Panc1 (cell line): Measurements from ENCODE around the gene SFXN2. TPM values are rescaled to one million over a fixed set of nuclear protein-coding genes. Genes with fewer than 3 reads are reported as not detected.
A peak's percentile ranks its signal among the peaks of the same experiment; 100 is the strongest.

Experiments
- ATAC-seq: fragments of 200-7000 bp; cut with Tn5 transposase; 2 replicates; pipeline ENCODE4 v1.9.1; 2020; ENCODE audit warnings: mild to moderate bottlenecking, moderate library complexity
- BruUV-seq: library from RNA; stranded (reverse); fragments of 400-500 nt; replicated peaks from 2 replicates; lab custom pipeline; 2021; lab: Mats Ljungman, UMichigan
- CTCF ChIA-PET: fragments of 300-600 bp; sonication (Branson Sonifier 250); formaldehyde crosslinking; loops from one replicate; lab custom pipeline; 2022; ENCODE audit warnings: antibody characterized with exemption; lab: Charles Lee
- POLR2A ChIA-PET: fragments of 300-600 bp; sonication (Branson Sonifier 250); formaldehyde crosslinking; loops from one replicate; lab custom pipeline; 2022; ENCODE audit warnings: antibody characterized with exemption; lab: Charles Lee
- DNase-seq: peaks from one replicate; pipeline ENCODE4 v3.0.0-alpha.2; 2010; ENCODE audit warnings: low read depth, low spot score
- H3K27ac ChIP-seq: 2 replicates; pipeline ENCODE4 v1.5.1; 2011; ENCODE audit warnings: mild to moderate bottlenecking, low read length, inconsistent platforms
- H3K27me3 ChIP-seq: fragments of 200-500 bp; sonication (Bioruptor generic); 2 replicates; pipeline ENCODE4 v1.6.0; 2014; ENCODE audit warnings: low read length, inconsistent platforms; ENCODE audit not compliant: control insufficient read depth, insufficient read depth
- H3K36me3 ChIP-seq: fragments of 200-500 bp; sonication (Bioruptor generic); 2 replicates; pipeline ENCODE4 v1.5.1; 2014; ENCODE audit warnings: inconsistent platforms, mild to moderate bottlenecking, low read length, moderate library complexity; ENCODE audit not compliant: control insufficient read depth, insufficient read depth
- H3K4me1 ChIP-seq: 2 replicates; pipeline ENCODE4 v1.5.1; 2011; ENCODE audit warnings: inconsistent platforms, mild to moderate bottlenecking, low read length, moderate library complexity; ENCODE audit not compliant: control insufficient read depth, insufficient read depth
- H3K4me3 ChIP-seq, 2 experiments: 2 replicates each; pipeline ENCODE4 v1.5.1; 2011 to 2012; ENCODE audit warnings: low read depth in 2 of 2, low read length in 2 of 2, mild to moderate bottlenecking in 2 of 2, inconsistent platforms in 1 of 2, moderate library complexity in 1 of 2
- H3K9me3 ChIP-seq: fragments of 200-500 bp; sonication (Bioruptor generic); 2 replicates; pipeline ENCODE4 v1.5.1; 2014; ENCODE audit warnings: low read depth, mild to moderate bottlenecking, inconsistent platforms, low read length, moderate library complexity; ENCODE audit not compliant: control insufficient read depth, insufficient read depth
- POLR2AphosphoS5 ChIP-seq: IDR thresholded peaks from 2 replicates; pipeline ENCODE4 v1.6.1; 2012; ENCODE audit warnings: mild to moderate bottlenecking, low read depth, low read length, moderate library complexity
- SIN3A ChIP-seq: IDR thresholded peaks from 2 replicates; pipeline ENCODE4 v1.6.1; 2012; ENCODE audit warnings: low read depth, mild to moderate bottlenecking, low read length, moderate library complexity, borderline replicate concordance; ENCODE audit not compliant: insufficient read depth
- TCF7L2 ChIP-seq: IDR thresholded peaks from 2 replicates; pipeline ENCODE4 v1.6.1; 2011; ENCODE audit warnings: mild to moderate bottlenecking, low read depth, low read length, inconsistent platforms
- in situ Hi-C: cut with HindIII; loops from 2 replicates; pipeline ENCODE4 v1.10.0; 2016; ENCODE audit warnings: low sequenced_read_pairs, low pct_unique_long_range_greater_than_20kb
- intact Hi-C: fragments of 100-400 bp; cut with micrococcal nuclease; formaldehyde crosslinking; loops from one replicate; pipeline ENCODE4 v1.10.0; 2022; ENCODE audit not compliant: unreplicated experiment
- total RNA-seq: library from RNA; stranded (reverse); gene quantifications from one replicate; pipeline ENCODE4 v1.2.1, GENCODE V29; 2021; ENCODE audit not compliant: unreplicated experiment
- TF ChIP-seq, protein P1 (sequence below): fragments of 450-650 bp; IDR thresholded peaks from 2 replicates; pipeline ENCODE4 v1.5.1; 2017; ENCODE audit warnings: mild to moderate bottlenecking
- TF ChIP-seq, protein P2 (sequence below), 2 experiments: IDR thresholded peaks; 2 replicates each; pipeline ENCODE4 v1.6.1; 2011 to 2012; ENCODE audit warnings: low read depth in 2 of 2, control low read depth in 1 of 2, low read length in 1 of 2, mild to moderate bottlenecking in 1 of 2, moderate library complexity in 1 of 2; ENCODE audit not compliant: insufficient read depth in 1 of 2

The SFXN2 gene
- total RNA-seq, 1 experiment from 2014 or later, result 11.6 TPM

DNA sequence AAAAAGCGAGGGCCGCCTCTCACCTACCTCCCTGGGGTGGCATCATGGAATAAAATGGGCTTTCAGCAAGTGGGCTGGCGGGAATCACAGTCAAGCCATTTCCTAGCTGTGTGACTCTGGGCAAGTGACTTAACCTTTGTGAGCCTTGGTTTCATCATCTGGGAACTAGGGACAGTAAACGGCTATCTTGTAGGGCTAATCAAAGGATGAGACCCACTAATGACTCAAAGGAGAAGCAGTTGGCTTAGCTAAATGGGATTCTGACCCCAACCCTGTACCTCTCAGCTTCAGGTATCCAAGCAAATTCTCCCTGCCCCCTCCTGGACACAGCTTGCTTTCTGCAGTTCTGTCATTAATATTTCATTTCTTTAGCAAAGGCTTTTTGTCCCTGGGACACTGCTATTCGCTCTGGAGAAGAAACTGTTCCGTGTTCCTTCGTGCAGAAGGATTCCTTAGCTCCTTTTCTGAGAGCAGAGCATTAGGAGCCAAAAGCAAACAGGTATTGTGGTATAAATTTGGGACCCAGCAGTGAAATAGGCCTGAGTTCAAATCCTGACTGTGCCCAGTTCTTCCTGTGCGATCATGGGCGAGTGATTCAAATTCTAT, 44.3 kb upstream of the SFXN2 start:
- no peak for ATAC-seq
- H3K36me3 ChIP-seq, result no peaks in the 10 kb centered on the region
- H3K27ac ChIP-seq, result no peak overlapping the region
- TF ChIP-seq, protein P1, sequence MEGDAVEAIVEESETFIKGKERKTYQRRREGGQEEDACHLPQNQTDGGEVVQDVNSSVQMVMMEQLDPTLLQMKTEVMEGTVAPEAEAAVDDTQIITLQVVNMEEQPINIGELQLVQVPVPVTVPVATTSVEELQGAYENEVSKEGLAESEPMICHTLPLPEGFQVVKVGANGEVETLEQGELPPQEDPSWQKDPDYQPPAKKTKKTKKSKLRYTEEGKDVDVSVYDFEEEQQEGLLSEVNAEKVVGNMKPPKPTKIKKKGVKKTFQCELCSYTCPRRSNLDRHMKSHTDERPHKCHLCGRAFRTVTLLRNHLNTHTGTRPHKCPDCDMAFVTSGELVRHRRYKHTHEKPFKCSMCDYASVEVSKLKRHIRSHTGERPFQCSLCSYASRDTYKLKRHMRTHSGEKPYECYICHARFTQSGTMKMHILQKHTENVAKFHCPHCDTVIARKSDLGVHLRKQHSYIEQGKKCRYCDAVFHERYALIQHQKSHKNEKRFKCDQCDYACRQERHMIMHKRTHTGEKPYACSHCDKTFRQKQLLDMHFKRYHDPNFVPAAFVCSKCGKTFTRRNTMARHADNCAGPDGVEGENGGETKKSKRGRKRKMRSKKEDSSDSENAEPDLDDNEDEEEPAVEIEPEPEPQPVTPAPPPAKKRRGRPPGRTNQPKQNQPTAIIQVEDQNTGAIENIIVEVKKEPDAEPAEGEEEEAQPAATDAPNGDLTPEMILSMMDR, result peak; percentile 65
- TF ChIP-seq, protein P2, sequence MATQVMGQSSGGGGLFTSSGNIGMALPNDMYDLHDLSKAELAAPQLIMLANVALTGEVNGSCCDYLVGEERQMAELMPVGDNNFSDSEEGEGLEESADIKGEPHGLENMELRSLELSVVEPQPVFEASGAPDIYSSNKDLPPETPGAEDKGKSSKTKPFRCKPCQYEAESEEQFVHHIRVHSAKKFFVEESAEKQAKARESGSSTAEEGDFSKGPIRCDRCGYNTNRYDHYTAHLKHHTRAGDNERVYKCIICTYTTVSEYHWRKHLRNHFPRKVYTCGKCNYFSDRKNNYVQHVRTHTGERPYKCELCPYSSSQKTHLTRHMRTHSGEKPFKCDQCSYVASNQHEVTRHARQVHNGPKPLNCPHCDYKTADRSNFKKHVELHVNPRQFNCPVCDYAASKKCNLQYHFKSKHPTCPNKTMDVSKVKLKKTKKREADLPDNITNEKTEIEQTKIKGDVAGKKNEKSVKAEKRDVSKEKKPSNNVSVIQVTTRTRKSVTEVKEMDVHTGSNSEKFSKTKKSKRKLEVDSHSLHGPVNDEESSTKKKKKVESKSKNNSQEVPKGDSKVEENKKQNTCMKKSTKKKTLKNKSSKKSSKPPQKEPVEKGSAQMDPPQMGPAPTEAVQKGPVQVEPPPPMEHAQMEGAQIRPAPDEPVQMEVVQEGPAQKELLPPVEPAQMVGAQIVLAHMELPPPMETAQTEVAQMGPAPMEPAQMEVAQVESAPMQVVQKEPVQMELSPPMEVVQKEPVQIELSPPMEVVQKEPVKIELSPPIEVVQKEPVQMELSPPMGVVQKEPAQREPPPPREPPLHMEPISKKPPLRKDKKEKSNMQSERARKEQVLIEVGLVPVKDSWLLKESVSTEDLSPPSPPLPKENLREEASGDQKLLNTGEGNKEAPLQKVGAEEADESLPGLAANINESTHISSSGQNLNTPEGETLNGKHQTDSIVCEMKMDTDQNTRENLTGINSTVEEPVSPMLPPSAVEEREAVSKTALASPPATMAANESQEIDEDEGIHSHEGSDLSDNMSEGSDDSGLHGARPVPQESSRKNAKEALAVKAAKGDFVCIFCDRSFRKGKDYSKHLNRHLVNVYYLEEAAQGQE (IDR thresholded peaks at IDR 0.05; ENCODE audit: insufficient read depth in 1 of 2, low read depth in 2 of 2, low read length in 1 of 2), result no peak
- H3K27me3 ChIP-seq, result no peaks in the 10 kb centered on the region
- BruUV-seq, result no TSS peak
- H3K4me3 ChIP-seq, result no peak overlapping the region
- intact Hi-C loops (no loop called here), in situ Hi-C loops (no loop called here)
- DNase-seq, result no peak
- CTCF ChIA-PET, result interaction anchor here (1.0 to 1.6 kb wide), 2 partner anchors 8 to 9 kb away, joined by 3 to 4 read pairs; no protein-coding TSS in a partner anchor
- H3K9me3 ChIP-seq, result no peaks in the 10 kb centered on the region
- H3K4me1 ChIP-seq, result peaks cover 4% of the 10 kb centered on the region; the same call in 1 of the 2 replicates
- POLR2A ChIA-PET, result no interaction called here

DNA sequence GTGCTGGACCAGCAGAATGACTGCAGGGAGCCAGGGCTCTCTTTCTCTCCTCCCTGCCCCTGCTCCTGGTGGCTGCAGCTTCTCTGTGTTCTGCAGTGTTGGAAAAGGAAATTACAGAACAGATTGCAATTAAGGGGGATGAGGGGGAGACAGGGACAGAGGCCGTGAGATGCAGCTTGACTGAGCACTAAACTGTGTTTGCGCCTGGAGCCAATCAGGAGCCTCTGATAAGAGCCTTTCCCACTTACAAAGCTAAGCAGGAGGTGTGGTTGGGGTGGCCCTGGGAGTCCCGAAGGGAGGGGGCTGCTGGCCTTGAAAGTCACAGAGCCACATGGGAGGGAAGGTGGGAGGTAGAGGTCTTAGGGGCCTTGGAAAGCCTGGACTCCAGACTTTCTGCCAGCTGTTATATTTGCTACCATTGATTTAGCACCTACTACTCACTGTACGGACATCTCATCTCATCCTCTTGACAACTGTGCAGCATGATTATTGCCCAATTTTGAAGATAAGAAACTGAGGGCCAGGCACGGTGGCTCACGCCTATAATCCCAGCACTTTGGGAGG, 43.5 kb upstream of the SFXN2 start:
- Histone ChIP-seq H3K9me3 (no peaks in the 10 kb centered on the region), H3K27ac (no peak overlapping the region), H3K27me3 (no peaks in the 10 kb centered on the region), H3K4me3 (no peak overlapping the region), H3K4me1 (peaks cover 4% of the 10 kb centered on the region; the same call in 1 of the 2 replicates), H3K36me3 (no peaks in the 10 kb centered on the region)
- no TSS peak for BruUV-seq
- TF ChIP-seq TCF7L2 (no peak), SIN3A (no peak)
- intact Hi-C loops, result no loop called here
- ChIA-PET POLR2A (no interaction called here), CTCF (interaction anchor here (0.7 to 1.6 kb wide), 2 partner anchors 7 to 54 kb away, joined by 4 to 5 read pairs; no protein-coding TSS in a partner anchor)
- in situ Hi-C loops, result no loop called here
- ATAC-seq (no peak), DNase-seq (no peak)

GRCh38 chr10:102673236-102673818, 41.1 kb upstream of the SFXN2 start:
- no peaks in the 10 kb centered on the region for H3K36me3 ChIP-seq
- H3K27me3 ChIP-seq, result no peaks in the 10 kb centered on the region
- in situ Hi-C loops (no loop called here), intact Hi-C loops (no loop called here)
- DNase-seq (no peak), ATAC-seq (no peak)
- H3K27ac ChIP-seq, result no peak overlapping the region
- ChIA-PET CTCF (no interaction called here), POLR2A (no interaction called here)
- BruUV-seq, result no TSS peak
- no peak for TF ChIP-seq POLR2AphosphoS5
- TF ChIP-seq TCF7L2, result no peak
- TF ChIP-seq, protein P1, result no peak
- TF ChIP-seq, protein P2 (IDR thresholded peaks at IDR 0.05; ENCODE audit: insufficient read depth in 1 of 2, low read depth in 2 of 2, low read length in 1 of 2), result no peak
- no peak for TF ChIP-seq SIN3A
- no peak overlapping the region for H3K4me3 ChIP-seq
- no peaks in the 10 kb centered on the region for H3K9me3 ChIP-seq
- H3K4me1 ChIP-seq, result peaks cover 4% of the 10 kb centered on the region; the same call in 1 of the 2 replicates
